IMR-90 (cell line): ENCODE data around the gene RFT1. TPM values are rescaled to one million over a fixed set of nuclear protein-coding genes. Genes with fewer than 3 reads are reported as not detected.

Experiments used
- ATAC-seq: fragments of 200-7000 bp; cut with Tn5 transposase; 2 replicates; pipeline ENCODE4 v1.9.1; 2020; ENCODE audit warnings: low read depth, mild to moderate bottlenecking, moderate library complexity
- BruUV-seq: library from RNA; stranded (reverse); fragments of 400-500 nt; replicated peaks from 2 replicates; lab custom pipeline; 2021; lab: Mats Ljungman, UMichigan
- CTCF ChIA-PET: fragments of 300-600 bp; formaldehyde crosslinking; extraction: SDS; loops from one replicate; lab custom pipeline; 2021; ENCODE audit warnings: antibody characterized with exemption; lab: Yijun Ruan, JAX
- POLR2A ChIA-PET: fragments of 300-600 bp; sonication (Branson Sonifier 250); formaldehyde crosslinking; loops from one replicate; lab custom pipeline; 2022; ENCODE audit warnings: antibody characterized with exemption; ENCODE audit not compliant: unreplicated experiment; lab: Charles Lee
- DNase-seq: peaks from one replicate; pipeline ENCODE4 v3.0.0; 2013
- H2AFZ ChIP-seq: replicated peaks from 2 replicates; pipeline ENCODE3; 2013; ENCODE audit warnings: low read length, mild to moderate bottlenecking; ENCODE audit not compliant: poor library complexity
- H2AK5ac ChIP-seq: 2 replicates; pipeline ENCODE4 v1.6.1; 2013; ENCODE audit warnings: low read depth, low read length, inconsistent platforms
- H2AK9ac ChIP-seq: replicated peaks from 2 replicates; pipeline ENCODE3; 2013; ENCODE audit warnings: mild to moderate bottlenecking, low read depth, low read length, moderate library complexity; ENCODE audit not compliant: poor library complexity
- H2BK120ac ChIP-seq: 2 replicates; pipeline ENCODE4 v1.6.1; 2013; ENCODE audit warnings: low read depth, low read length, inconsistent platforms
- H2BK15ac ChIP-seq: 3 replicates; pipeline ENCODE4 v1.6.1; 2013; ENCODE audit warnings: low read depth, low read length, inconsistent platforms
- H2BK20ac ChIP-seq: 2 replicates; pipeline ENCODE4 v1.6.1; 2013; ENCODE audit warnings: low read depth, mild to moderate bottlenecking, inconsistent platforms, low read length, moderate library complexity
- H2BK5ac ChIP-seq: 2 replicates; pipeline ENCODE4 v1.6.1; 2013; ENCODE audit warnings: mild to moderate bottlenecking, low read depth, low read length, inconsistent platforms; ENCODE audit not compliant: poor library complexity, severe bottlenecking
- H3K14ac ChIP-seq: replicated peaks from 2 replicates; pipeline ENCODE4 v1.6.1; 2013; ENCODE audit warnings: low read depth, low read length, inconsistent platforms
- H3K18ac ChIP-seq: 2 replicates; pipeline ENCODE4 v1.6.1; 2013; ENCODE audit warnings: low read depth, low read length, control low read depth
- H3K23ac ChIP-seq: 2 replicates; pipeline ENCODE4 v1.6.1; 2013; ENCODE audit warnings: low read depth, low read length, inconsistent platforms
- H3K27ac ChIP-seq: 2 replicates; pipeline ENCODE4 v1.5.1; 2013; ENCODE audit warnings: mild to moderate bottlenecking, control low read depth, low read length; ENCODE audit not compliant: insufficient read depth
- H3K27me3 ChIP-seq: 2 replicates; pipeline ENCODE4 v1.6.1; 2013; ENCODE audit warnings: low read length; ENCODE audit not compliant: control insufficient read depth, insufficient read depth
- H3K36me3 ChIP-seq: 2 replicates; pipeline ENCODE4 v1.6.1; 2013; ENCODE audit warnings: low read length, mixed read lengths; ENCODE audit not compliant: control insufficient read depth, insufficient read depth
- H3K4ac ChIP-seq: 2 replicates; pipeline ENCODE4 v1.6.1; 2013; ENCODE audit warnings: low read depth, low read length, inconsistent platforms
- H3K4me1 ChIP-seq: 2 replicates; pipeline ENCODE4 v1.6.1; 2013; ENCODE audit warnings: low read length, mixed read lengths; ENCODE audit not compliant: control insufficient read depth, insufficient read depth
- H3K4me2 ChIP-seq: 2 replicates; pipeline ENCODE4 v1.6.1; 2013; ENCODE audit warnings: low read depth, mild to moderate bottlenecking, control low read depth, low read length, moderate library complexity
- H3K4me3 ChIP-seq: 2 replicates; pipeline ENCODE4 v1.5.1; 2013; ENCODE audit warnings: low read depth, mild to moderate bottlenecking, control low read depth, low read length, moderate library complexity; ENCODE audit not compliant: insufficient read depth
- H3K56ac ChIP-seq: 2 replicates; pipeline ENCODE4 v1.6.1; 2013; ENCODE audit warnings: low read length, inconsistent platforms; ENCODE audit not compliant: insufficient read depth; ENCODE audit errors: extremely low read depth
- H3K79me1 ChIP-seq, 2 experiments: 2 replicates each; pipeline ENCODE4 v1.6.1; 2013; ENCODE audit warnings: low read length in 2 of 2, inconsistent platforms in 1 of 2, low read depth in 1 of 2
- H3K9ac ChIP-seq: 2 replicates; pipeline ENCODE4 v1.6.1; 2013; ENCODE audit warnings: low read depth, low read length, control low read depth
- H3K9me1 ChIP-seq: 2 replicates; pipeline ENCODE4 v1.6.1; 2013; ENCODE audit warnings: low read length, inconsistent platforms; ENCODE audit not compliant: insufficient read depth
- H3K9me3 ChIP-seq: 2 replicates; pipeline ENCODE4 v1.6.1; 2013; ENCODE audit warnings: low read length; ENCODE audit not compliant: control insufficient read depth, insufficient read depth
- H4K20me1 ChIP-seq: 2 replicates; pipeline ENCODE4 v1.6.1; 2013; ENCODE audit warnings: low read length, inconsistent platforms; ENCODE audit not compliant: insufficient read depth
- H4K5ac ChIP-seq: 2 replicates; pipeline ENCODE4 v1.6.1; 2013; ENCODE audit warnings: mild to moderate bottlenecking, low read depth, low read length, control low read depth
- H4K8ac ChIP-seq, 2 experiments: 2 replicates each; pipeline ENCODE4 v1.6.1; 2013; ENCODE audit warnings: low read depth in 2 of 2, low read length in 2 of 2, control low read depth in 1 of 2, inconsistent platforms in 1 of 2
- H4K91ac ChIP-seq: 2 replicates; pipeline ENCODE4 v1.6.1; 2013; ENCODE audit warnings: low read depth, low read length, inconsistent platforms; ENCODE audit not compliant: insufficient read depth
- BHLHE40 ChIP-seq: fragments of 150-350 bp; IDR thresholded peaks from 2 replicates; pipeline ENCODE4 v1.6.1; 2016; ENCODE audit warnings: mild to moderate bottlenecking, low read depth, low read length
- CHD1 ChIP-seq: IDR thresholded peaks from 2 replicates; pipeline ENCODE4 v1.6.1; 2012; ENCODE audit warnings: low read depth, low read length, improper control_type of control experiment
- ELK1 ChIP-seq: fragments of 150-350 bp; IDR thresholded peaks from 2 replicates; pipeline ENCODE4 v1.6.1; 2016; ENCODE audit warnings: low read depth, mild to moderate bottlenecking, low read length, moderate library complexity, borderline replicate concordance
- MAFK ChIP-seq: IDR thresholded peaks from 2 replicates; pipeline ENCODE4 v1.6.1; 2012; ENCODE audit warnings: low read depth, low read length, improper control_type of control experiment
- MAZ ChIP-seq: IDR thresholded peaks from 2 replicates; pipeline ENCODE4 v1.6.1; 2012; ENCODE audit warnings: low read depth, mild to moderate bottlenecking, low read length, improper control_type of control experiment, moderate library complexity, borderline replicate concordance
- MXI1 ChIP-seq: IDR thresholded peaks from 2 replicates; pipeline ENCODE4 v1.6.1; 2012; ENCODE audit warnings: low read depth, mild to moderate bottlenecking, low read length, moderate library complexity, borderline replicate concordance
- POLR2A ChIP-seq: IDR thresholded peaks from 2 replicates; pipeline ENCODE4 v1.6.1; 2012; ENCODE audit warnings: mild to moderate bottlenecking, low read depth, low read length
- RCOR1 ChIP-seq: IDR thresholded peaks from 2 replicates; pipeline ENCODE4 v1.6.1; 2012; ENCODE audit warnings: mild to moderate bottlenecking, low read length, improper control_type of control experiment; ENCODE audit not compliant: insufficient replicate concordance
- SMC3 ChIP-seq: fragments of 150-350 bp; IDR thresholded peaks from 2 replicates; pipeline ENCODE4 v1.6.1; 2016; ENCODE audit warnings: low read depth, mild to moderate bottlenecking, antibody characterized with exemption, low read length, moderate library complexity
- whole genome bisulfite sequencing, 2 experiments: methylation state at CpG; one replicate each; pipeline versions ENCODE4 v1.1.5 to v1.1.7; 2013; ENCODE audit warnings: missing lambda C conversion rate in 2 of 2; ENCODE audit not compliant: insufficient read length in 1 of 2; ENCODE audit errors: extremely low coverage in 2 of 2; 5-methylcytosine and 5-hydroxymethylcytosine counted together
- dilution Hi-C: fragments of 300-500 bp; cut with HindIII; formaldehyde crosslinking; loops from one replicate; pipeline ENCODE4 v1.14.3; 2018; ENCODE audit warnings: low sequenced_read_pairs; ENCODE audit not compliant: unreplicated experiment
- in situ Hi-C: fragments of 300-500 bp; cut with MboI; formaldehyde crosslinking; loops from 3 replicates; pipeline ENCODE4 v1.14.3; 2019; ENCODE audit warnings: low sequenced_read_pairs, inconsistent platforms, mixed read lengths
- intact Hi-C: fragments of 100-400 bp; cut with micrococcal nuclease; formaldehyde crosslinking; loops from 2 replicates; pipeline ENCODE4 v1.10.0; 2022
- polyA plus RNA-seq, 3 experiments: library from polyadenylated mRNA; depleted of rRNA; stranded (reverse); fragments of >200 nt; gene quantifications; 2 replicates each; pipeline ENCODE4 v1.2.3, GENCODE V29; 2012; ENCODE audit warnings: low replicate concordance in 1 of 3
- total RNA-seq: library from RNA; depleted of rRNA; stranded (reverse); fragments of >200 nt; gene quantifications from 2 replicates; pipeline ENCODE4 v1.2.3, GENCODE V29; 2012

The RFT1 gene
- total and polyA plus RNA-seq, 2 of the 4 experiments (the other 2 are of a cell fraction): 14.5 to 23.5 TPM

- no peak overlapping the region for H3K23ac ChIP-seq
- H2AFZ ChIP-seq: no peak overlapping the region
- no peaks in the 10 kb centered on the region for H4K20me1 ChIP-seq
- H2BK5ac ChIP-seq: no peak overlapping the region
- intact Hi-C loops (no loop called here), in situ Hi-C loops (no loop called here), dilution Hi-C loops (no loop called here)
- no peak overlapping the region for H3K4me2 ChIP-seq
- H3K9me3 ChIP-seq: no peaks in the 10 kb centered on the region
- H2BK15ac ChIP-seq: no peak overlapping the region
- no peak overlapping the region for H3K27ac ChIP-seq
- no peak overlapping the region for H4K8ac ChIP-seq
- no peaks in the 10 kb centered on the region for H3K79me1 ChIP-seq
- 69% methylated on average over 2 of the region's 4 CpGs; no CpG with 5 or more reads in 1 of the 2 experiments for WGBS, 2 experiments
- H3K4me3 ChIP-seq: no peak overlapping the region
- TF ChIP-seq RCOR1 (no peak), MXI1 (no peak), BHLHE40 (no peak), ELK1 (no peak), MAFK (no peak), POLR2A (no peak), CHD1 (no peak), MAZ (no peak), SMC3 (no peak)
- H3K18ac ChIP-seq: no peak overlapping the region
- ChIA-PET CTCF (no interaction called here), POLR2A (no interaction called here)
- no peak overlapping the region for H2BK20ac ChIP-seq
- no peak overlapping the region for H3K4ac ChIP-seq
- no peak overlapping the region for H2BK120ac ChIP-seq
- H3K9ac ChIP-seq: no peak overlapping the region
- no TSS peak for BruUV-seq
- H3K27me3 ChIP-seq: peaks cover 36% of the 10 kb centered on the region
- H2AK9ac ChIP-seq: no peak overlapping the region
- peaks cover 12% of the 10 kb centered on the region for H3K4me1 ChIP-seq
- H3K9me1 ChIP-seq: no peaks in the 10 kb centered on the region
- no peaks in the 10 kb centered on the region for H3K36me3 ChIP-seq
- H4K91ac ChIP-seq: no peak overlapping the region
- H3K56ac ChIP-seq: no peak overlapping the region
- DNase-seq (no peak), ATAC-seq (no peak)
- no peak overlapping the region for H4K5ac ChIP-seq
- no peak overlapping the region for H2AK5ac ChIP-seq
- H3K14ac ChIP-seq: no peak overlapping the region
Measured at GRCh38 chr3:53154881-53155285, 24.6 kb upstream of the RFT1 start.
